ENCODE data around the gene ZPR1.

DNA sequence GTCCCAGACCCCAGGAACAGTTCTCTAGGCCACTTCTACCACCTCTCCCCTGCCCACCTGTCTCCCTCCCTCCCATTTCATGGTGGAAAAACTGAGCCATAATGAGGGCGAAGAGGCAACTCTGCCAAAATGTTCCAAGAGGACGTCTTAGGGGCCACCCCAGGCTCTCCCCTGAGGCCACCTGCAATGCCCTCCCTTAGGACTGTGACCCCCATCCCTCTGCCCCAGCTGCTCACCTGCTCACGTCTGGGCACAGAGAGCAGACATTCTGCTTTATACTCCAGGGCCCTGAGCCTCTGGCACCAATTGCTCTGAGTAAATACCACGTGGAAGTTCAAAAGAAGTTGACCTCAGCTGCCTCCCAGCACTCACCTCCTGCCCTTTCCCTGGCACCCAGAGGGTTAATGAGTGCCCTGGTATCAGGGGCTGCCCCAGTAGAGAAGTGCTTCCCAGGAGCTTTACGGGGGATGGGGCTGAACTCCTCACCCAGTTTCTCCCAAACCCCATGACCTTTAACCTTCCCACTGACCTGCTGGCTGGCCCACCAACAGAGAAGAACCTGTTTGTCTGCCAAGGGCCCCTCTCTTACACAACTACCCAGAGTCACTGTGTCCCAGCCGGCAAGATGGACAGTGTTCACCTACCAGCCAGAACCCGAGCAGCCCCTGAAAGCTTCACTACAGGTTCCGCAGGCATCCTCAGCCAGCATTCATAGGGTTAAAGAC, 4.5 kb upstream of the ZPR1 start:
- TF ChIP-seq CTCF (conservative IDR thresholded peaks at IDR 0.05; ENCODE audit: low read length) (no peak), EZH2phosphoT487 (IDR thresholded peaks at IDR 0.05; ENCODE audit: borderline replicate concordance) (no peak)
